ENCODE measurements around the gene GREM2. TPM values are rescaled to one million over a fixed set of nuclear protein-coding genes. Genes with fewer than 3 reads are reported as not detected.

GREM2 gene
- total RNA-seq, 1 experiment from 2014 or later = not detected

GRCh38 chr1:240618946-240619345 lies 7.0 kb upstream of the GREM2 start:
- no peak for ATAC-seq

GRCh38 chr1:240616018-240616417 lies 4.1 kb upstream of the GREM2 start:
- Histone ChIP-seq H3K27me3 (ENCODE audit: control insufficient read depth, insufficient read depth, low read length) (peaks cover 8% of the 10 kb centered on the region; the same call in 1 of the 2 replicates), H3K4me1 (ENCODE audit: control insufficient read depth, insufficient read depth, low read length) (peaks cover 3% of the 10 kb centered on the region; the same call in 1 of the 2 replicates), H3K36me3 (ENCODE audit: control insufficient read depth, insufficient read depth, low read length) (no peaks in the 10 kb centered on the region; the same call in 1 of the 2 replicates), H3K27ac (ENCODE audit: low read length) (no peak overlapping the region), H3K9me3 (ENCODE audit: control insufficient read depth, insufficient read depth, low read depth, low read length) (no peaks in the 10 kb centered on the region), H3K4me3 (ENCODE audit: low read depth in 2 of 2, low read length in 2 of 2) (no peak overlapping the region)
- intact Hi-C loops (cut with micrococcal nuclease; ENCODE audit: unreplicated experiment) = no loop called here
- in situ Hi-C loops (cut with HindIII; ENCODE audit: low pct_unique_long_range_greater_than_20kb, low sequenced_read_pairs) = no loop called here
- ChIA-PET CTCF (no interaction called here), POLR2A (interaction anchor here (0.5 kb wide), 1 partner anchor 522 kb away, joined by 6 read pairs; no protein-coding TSS in a partner anchor)
- DNase-seq (ENCODE audit: low read depth, low spot score) (no peak), ATAC-seq (no peak)
- no TSS peak for BruUV-seq (replicated peaks)
- TF ChIP-seq SIN3A (IDR thresholded peaks at IDR 0.05; ENCODE audit: borderline replicate concordance, insufficient read depth, low read depth, low read length) = no peak
- TF ChIP-seq TCF7L2 (IDR thresholded peaks at IDR 0.05; ENCODE audit: low read depth, low read length) = no peak
- TF ChIP-seq CTCF (IDR thresholded peaks at IDR 0.05) = no peak

More at GRCh38 chr1:240618946-240619345, 7.0 kb upstream of the GREM2 start:
- no peak for DNase-seq (ENCODE audit: low read depth, low spot score)
- no TSS peak for BruUV-seq (replicated peaks)
- Histone ChIP-seq H3K36me3 (ENCODE audit: control insufficient read depth, insufficient read depth, low read length) (no peaks in the 10 kb centered on the region), H3K9me3 (ENCODE audit: control insufficient read depth, insufficient read depth, low read depth, low read length) (no peaks in the 10 kb centered on the region), H3K27me3 (ENCODE audit: control insufficient read depth, insufficient read depth, low read length) (no peaks in the 10 kb centered on the region; the same call in 1 of the 2 replicates), H3K27ac (ENCODE audit: low read length) (no peak overlapping the region), H3K4me3 (ENCODE audit: low read depth in 2 of 2, low read length in 2 of 2) (no peak overlapping the region), H3K4me1 (ENCODE audit: control insufficient read depth, insufficient read depth, low read length) (no peaks in the 10 kb centered on the region)
- TF ChIP-seq REST (IDR thresholded peaks at IDR 0.05; ENCODE audit: insufficient read depth in 1 of 2, low read depth in 2 of 2, low read length in 1 of 2) (no peak), TCF7L2 (IDR thresholded peaks at IDR 0.05; ENCODE audit: low read depth, low read length) (no peak), POLR2AphosphoS5 (IDR thresholded peaks at IDR 0.05; ENCODE audit: low read depth, low read length) (no peak), CTCF (IDR thresholded peaks at IDR 0.05) (no peak), SIN3A (IDR thresholded peaks at IDR 0.05; ENCODE audit: borderline replicate concordance, insufficient read depth, low read depth, low read length) (no peak)
- intact Hi-C loops (cut with micrococcal nuclease; ENCODE audit: unreplicated experiment) = no loop called here
- ChIA-PET CTCF (no interaction called here), POLR2A (no interaction called here)
- in situ Hi-C loops (cut with HindIII; ENCODE audit: low pct_unique_long_range_greater_than_20kb, low sequenced_read_pairs) = no loop called here
